Activated CD8-positive, alpha-beta T cell treated with anti-CD3 and anti-CD28 coated beads, Interleukin-2, amount 10 ng/mL, durations not matched to agents 7 days and 5 days (primary cell): ENCODE results near the gene FLT1. TPM values are rescaled to one million over a fixed set of nuclear protein-coding genes. Genes with fewer than 3 reads are reported as not detected.
A peak's percentile ranks its signal among the peaks of the same experiment; 100 is the strongest.

ENCODE experiments used
- ATAC-seq: fragments of 150-1000 bp; cut with Tn5 transposase; one replicate; pipeline ENCODE4 v1.10.0; 2021; ENCODE audit warnings: moderate library complexity
- CTCF ChIA-PET: fragments of 350-600 bp; sonication (Branson Sonifier 250); formaldehyde crosslinking; loops from one replicate; lab custom pipeline; 2021; ENCODE audit warnings: antibody characterized with exemption; lab: Charles Lee
- POLR2A ChIA-PET: fragments of 350-600 bp; sonication (Branson Sonifier 250); formaldehyde crosslinking; loops from one replicate; lab custom pipeline; 2021; ENCODE audit warnings: antibody characterized with exemption; lab: Charles Lee
- DNase-seq: peaks from one replicate; pipeline ENCODE4 v3.0.0-alpha.2; 2020
- H3K27ac Mint-ChIP-seq: one replicate; pipeline ENCODE4 v1.8.0; 2021; ENCODE audit warnings: mild to moderate bottlenecking, mixed read lengths
- H3K27me3 Mint-ChIP-seq: one replicate; pipeline ENCODE4 v1.8.0; 2021; ENCODE audit warnings: low read depth, mixed read lengths
- H3K36me3 Mint-ChIP-seq: one replicate; pipeline ENCODE4 v1.8.0; 2021; ENCODE audit warnings: low read depth, mixed read lengths
- H3K4me1 Mint-ChIP-seq: one replicate; pipeline ENCODE4 v1.8.0; 2021; ENCODE audit warnings: low read depth, mixed read lengths
- H3K4me3 Mint-ChIP-seq: one replicate; pipeline ENCODE4 v1.8.0; 2021; ENCODE audit warnings: mild to moderate bottlenecking, mixed read lengths
- H3K9me3 Mint-ChIP-seq: one replicate; pipeline ENCODE4 v1.8.0; 2022; ENCODE audit warnings: mixed read lengths; ENCODE audit not compliant: insufficient read depth
- total RNA-seq, 2 experiments: library from RNA; stranded (reverse); gene quantifications; one replicate each; pipeline ENCODE4 v1.2.3, GENCODE V29; 2021

The FLT1 gene
- total RNA-seq, 2 experiments from 2014 or later = 0.95 to 1.3 TPM

DNA sequence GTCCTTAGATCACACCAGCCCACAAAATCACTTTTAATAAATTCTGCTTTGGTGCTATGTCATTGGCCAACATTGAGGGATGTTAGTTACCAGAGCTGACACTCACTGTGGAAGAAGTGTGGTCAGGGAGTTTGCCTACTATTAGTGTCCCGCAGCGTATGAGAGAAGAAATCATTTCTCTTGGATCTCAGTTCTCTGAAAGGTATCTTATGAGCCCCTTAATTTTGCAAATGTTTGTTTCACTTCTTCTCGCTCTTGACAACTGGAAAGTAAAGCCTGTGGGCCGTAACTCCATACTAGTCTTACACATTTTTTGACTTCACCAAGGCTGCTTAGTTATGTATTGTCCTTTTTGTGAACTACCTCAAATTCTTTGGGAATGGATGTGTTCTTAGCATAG, 80.9 kb downstream of the FLT1 start:
- Mint-ChIP-seq H3K27ac (no peak overlapping the region), H3K27me3 (peaks cover 2% of the 10 kb centered on the region), H3K4me3 (no peak overlapping the region), H3K36me3 (no peaks in the 10 kb centered on the region), H3K4me1 (peaks cover 20% of the 10 kb centered on the region), H3K9me3 (no peaks in the 10 kb centered on the region)
- ChIA-PET CTCF (no interaction called here), POLR2A (no interaction called here)
- DNase-seq = no peak
- ATAC-seq = no peak

DNA sequence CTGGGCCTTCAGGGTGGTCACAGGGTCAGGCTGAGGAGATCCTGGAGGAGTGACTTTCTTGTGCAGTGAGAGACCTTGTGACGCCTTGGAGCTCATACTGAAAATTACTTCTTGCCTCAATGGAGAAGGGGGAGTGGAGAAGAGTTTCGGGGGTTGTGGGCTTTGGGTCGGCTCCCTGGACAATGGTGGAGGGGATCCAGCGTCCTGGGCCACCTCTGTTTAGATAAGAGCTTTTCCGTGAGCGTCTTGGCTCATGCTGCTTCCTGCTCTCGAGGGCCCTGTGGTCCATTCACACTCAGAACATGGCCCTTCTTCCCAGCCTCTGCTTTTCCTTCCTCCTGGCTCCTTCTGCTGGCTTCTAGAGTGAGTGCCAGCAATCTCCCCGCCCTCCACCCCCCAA, 81.9 kb downstream of the FLT1 start:
- Mint-ChIP-seq H3K9me3 (no peaks in the 10 kb centered on the region), H3K27ac (no peak overlapping the region), H3K27me3 (peaks cover 2% of the 10 kb centered on the region), H3K4me1 (peaks cover 29% of the 10 kb centered on the region), H3K4me3 (no peak overlapping the region), H3K36me3 (no peaks in the 10 kb centered on the region)
- no peak for ATAC-seq
- no peak for DNase-seq
- POLR2A ChIA-PET = no interaction called here
- CTCF ChIA-PET = no interaction called here

DNA sequence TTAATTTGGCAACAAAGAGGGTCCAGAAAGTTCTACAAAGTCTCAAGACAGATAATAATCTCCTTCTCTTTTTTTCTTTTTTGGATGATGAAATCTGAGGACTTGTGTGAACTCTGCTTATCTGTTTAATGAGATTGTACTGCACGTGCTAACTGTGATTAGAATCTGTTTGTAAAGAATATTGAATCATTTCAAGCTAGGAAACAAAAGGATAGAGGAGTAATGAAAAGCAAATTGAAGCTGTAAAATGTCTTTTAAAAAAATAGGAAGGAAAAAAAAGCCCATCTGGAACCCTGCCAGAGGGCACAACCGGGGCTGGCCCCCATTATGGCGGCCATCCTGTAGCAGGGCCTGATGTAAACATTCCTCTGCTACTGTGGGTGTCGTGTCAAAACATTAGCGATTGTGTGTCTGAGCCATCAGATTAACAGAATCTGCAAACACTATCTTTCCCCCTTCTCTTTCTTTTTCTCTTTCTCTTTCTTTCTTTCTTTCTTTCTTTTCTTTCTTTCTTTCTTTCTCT, 83.0 kb downstream of the FLT1 start:
- H3K4me1 Mint-ChIP-seq = peaks cover 29% of the 10 kb centered on the region
- H3K27me3 Mint-ChIP-seq = peaks cover 2% of the 10 kb centered on the region
- ATAC-seq = no peak
- H3K27ac Mint-ChIP-seq = no peak overlapping the region
- H3K4me3 Mint-ChIP-seq = no peak overlapping the region
- no peak for DNase-seq
- no peaks in the 10 kb centered on the region for H3K36me3 Mint-ChIP-seq
- H3K9me3 Mint-ChIP-seq = no peaks in the 10 kb centered on the region
- POLR2A ChIA-PET = no interaction called here
- CTCF ChIA-PET = no interaction called here

DNA sequence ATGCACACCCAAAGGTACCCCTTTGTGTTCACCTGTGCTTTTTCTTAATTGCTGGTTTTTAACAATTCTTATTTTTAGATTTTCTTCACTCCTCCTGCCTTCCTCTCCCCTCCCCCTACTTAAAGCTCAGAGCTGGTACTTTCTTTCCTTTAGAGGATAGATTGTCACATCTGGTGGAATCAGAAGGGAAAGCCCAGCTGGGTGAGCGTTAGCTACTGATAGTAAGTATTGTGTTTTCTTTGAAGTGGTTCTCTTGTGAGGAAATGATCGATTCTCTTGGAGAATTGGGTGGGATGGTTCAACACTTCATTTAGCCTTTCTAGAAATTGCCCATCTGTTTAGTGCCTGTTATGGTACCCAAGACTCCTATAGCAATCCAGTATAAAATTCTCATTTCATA, 84.8 kb downstream of the FLT1 start:
- no peaks in the 10 kb centered on the region for H3K36me3 Mint-ChIP-seq
- DNase-seq (no peak), ATAC-seq (no peak)
- H3K4me3 Mint-ChIP-seq = no peak overlapping the region
- ChIA-PET POLR2A (no interaction called here), CTCF (no interaction called here)
- H3K27me3 Mint-ChIP-seq = peaks cover 5% of the 10 kb centered on the region
- H3K27ac Mint-ChIP-seq = no peak overlapping the region
- no peaks in the 10 kb centered on the region for H3K9me3 Mint-ChIP-seq
- H3K4me1 Mint-ChIP-seq = peaks cover 21% of the 10 kb centered on the region

DNA sequence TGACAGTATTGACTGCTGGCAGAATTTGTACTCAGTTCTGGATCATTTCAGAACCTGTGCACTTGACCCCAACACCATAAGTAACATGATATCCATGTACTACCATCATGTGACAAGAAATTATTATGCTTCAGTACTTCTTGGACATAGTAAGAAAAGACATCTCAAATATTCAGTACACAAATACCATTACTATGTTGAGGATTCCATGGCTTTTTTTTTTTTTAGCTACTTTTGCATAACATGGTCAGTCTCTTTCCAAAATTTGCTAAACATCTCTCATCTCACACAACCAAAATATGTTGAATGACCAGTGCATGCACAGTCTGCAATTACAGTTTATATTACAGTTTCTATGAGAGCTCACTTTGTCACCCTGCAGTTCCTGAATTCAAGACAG, 85.3 kb downstream of the FLT1 start:
- H3K36me3 Mint-ChIP-seq = no peaks in the 10 kb centered on the region
- peaks cover 21% of the 10 kb centered on the region for H3K4me1 Mint-ChIP-seq
- no peak for DNase-seq
- ChIA-PET POLR2A (no interaction called here), CTCF (no interaction called here)
- H3K27me3 Mint-ChIP-seq = peaks cover 5% of the 10 kb centered on the region
- no peaks in the 10 kb centered on the region for H3K9me3 Mint-ChIP-seq
- H3K27ac Mint-ChIP-seq = no peak overlapping the region
- ATAC-seq = no peak
- no peak overlapping the region for H3K4me3 Mint-ChIP-seq

DNA sequence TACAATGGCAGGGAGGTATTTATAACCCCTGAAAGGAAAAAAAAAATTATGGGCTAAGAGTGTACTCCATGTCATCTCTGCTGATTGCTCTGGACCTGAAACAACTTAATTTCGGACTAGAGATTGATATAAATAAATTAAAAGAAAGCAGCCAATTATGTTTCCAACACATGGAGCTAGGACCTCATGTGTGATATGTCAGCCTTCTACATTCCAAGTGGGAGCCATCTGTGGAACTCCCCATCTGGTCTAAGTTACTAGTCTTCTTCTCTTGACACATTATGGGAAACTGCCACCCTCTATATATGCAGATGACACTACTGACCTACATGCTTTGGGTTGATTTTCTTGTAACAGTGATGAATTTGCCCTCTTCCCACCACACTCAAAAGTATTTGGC, 86.1 kb downstream of the FLT1 start:
- ATAC-seq (no peak), DNase-seq (no peak)
- no peak overlapping the region for H3K27ac Mint-ChIP-seq
- H3K9me3 Mint-ChIP-seq = no peaks in the 10 kb centered on the region
- peaks cover 21% of the 10 kb centered on the region for H3K4me1 Mint-ChIP-seq
- no peaks in the 10 kb centered on the region for H3K36me3 Mint-ChIP-seq
- ChIA-PET CTCF (interaction anchor here (1.3 kb wide), 1 partner anchor 9 kb away, joined by 3 read pairs; no protein-coding TSS in a partner anchor), POLR2A (no interaction called here)
- peaks cover 5% of the 10 kb centered on the region for H3K27me3 Mint-ChIP-seq
- H3K4me3 Mint-ChIP-seq = no peak overlapping the region

DNA sequence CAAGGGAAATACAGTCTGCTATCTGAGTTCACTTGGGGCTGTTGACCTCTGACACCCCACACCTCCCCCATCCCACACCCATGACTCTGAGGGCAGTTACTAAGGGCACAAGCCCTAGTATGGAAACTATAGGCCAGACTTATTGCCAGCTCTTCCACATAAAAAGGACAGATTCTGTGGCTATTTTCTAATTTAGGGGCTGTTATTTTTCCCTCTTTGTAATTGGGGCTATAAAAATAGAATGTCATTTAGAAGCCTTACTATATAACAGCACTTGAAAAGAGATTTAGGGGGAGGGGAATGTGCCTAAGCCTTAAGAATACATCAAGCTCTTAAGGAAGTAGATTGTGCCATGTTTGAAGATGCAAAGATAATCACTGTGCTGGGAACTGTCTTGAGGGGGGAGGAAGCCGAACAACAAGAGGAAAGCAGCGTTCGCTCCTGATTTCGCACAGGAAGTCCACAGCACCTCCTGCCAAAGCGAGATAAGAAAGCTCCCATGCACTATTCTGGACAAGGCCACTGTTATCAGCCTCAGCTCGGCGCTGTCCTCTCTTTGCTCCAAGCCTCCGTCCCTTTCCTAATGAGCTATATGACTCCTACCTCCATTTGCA, 86.6 kb downstream of the FLT1 start:
- Mint-ChIP-seq H3K36me3 (no peaks in the 10 kb centered on the region), H3K4me3 (no peak overlapping the region), H3K27me3 (peaks cover 5% of the 10 kb centered on the region), H3K4me1 (peaks cover 21% of the 10 kb centered on the region), H3K27ac (no peak overlapping the region), H3K9me3 (no peaks in the 10 kb centered on the region)
- ChIA-PET CTCF (interaction anchor here (1.3 kb wide), 1 partner anchor 9 kb away, joined by 3 read pairs; no protein-coding TSS in a partner anchor), POLR2A (no interaction called here)
- DNase-seq (no peak), ATAC-seq (no peak)

DNA sequence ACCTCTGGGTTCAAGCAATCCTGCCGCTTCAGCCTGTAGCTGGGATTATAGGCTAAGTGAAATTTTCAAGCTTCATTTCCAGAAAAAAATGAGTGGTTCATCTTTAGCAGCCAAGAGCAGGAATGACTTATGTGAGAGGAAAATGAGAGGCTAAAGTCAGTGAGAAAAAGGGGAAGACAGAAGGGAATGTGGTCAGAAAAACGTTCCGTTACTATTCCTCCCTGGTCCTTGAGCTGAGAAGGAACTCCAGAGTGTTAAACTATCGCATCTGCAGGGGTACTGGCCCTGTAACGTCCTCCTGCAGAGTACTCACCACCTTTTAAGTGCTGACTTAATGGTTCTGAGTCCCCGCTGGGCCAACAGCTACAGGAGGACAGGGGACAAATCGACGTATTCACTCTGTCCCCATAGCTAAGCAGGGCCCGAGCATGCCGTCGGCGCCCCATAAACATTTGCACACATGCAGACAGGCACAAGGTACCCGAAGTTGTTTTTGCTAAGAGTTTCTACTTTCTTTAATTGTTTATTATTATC, 88.1 kb downstream of the FLT1 start:
- DNase-seq = no peak
- peaks cover 5% of the 10 kb centered on the region for H3K27me3 Mint-ChIP-seq
- peaks cover 21% of the 10 kb centered on the region for H3K4me1 Mint-ChIP-seq
- no peak overlapping the region for H3K27ac Mint-ChIP-seq
- ChIA-PET POLR2A (no interaction called here), CTCF (interaction anchor here (0.6 kb wide), 1 partner anchor 83 kb away, joined by 3 read pairs; no protein-coding TSS in a partner anchor)
- no peak overlapping the region for H3K4me3 Mint-ChIP-seq
- no peaks in the 10 kb centered on the region for H3K9me3 Mint-ChIP-seq
- H3K36me3 Mint-ChIP-seq = no peaks in the 10 kb centered on the region
- no peak for ATAC-seq

DNA sequence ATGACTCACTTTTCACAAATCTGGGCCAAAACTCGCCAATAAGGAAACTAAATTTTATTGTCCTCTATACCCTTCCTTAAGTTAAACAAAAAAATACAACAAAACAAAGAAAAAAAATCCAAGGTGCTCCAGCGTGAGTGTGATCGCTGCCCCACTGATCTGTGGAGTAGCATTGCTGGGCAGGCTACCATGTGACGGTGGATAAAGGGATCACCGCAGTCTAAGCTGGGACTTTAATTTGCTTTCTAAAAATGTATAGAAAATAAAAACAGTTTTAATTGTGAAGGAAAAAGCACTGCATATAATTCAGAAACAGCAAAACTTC, 92.9 kb downstream of the FLT1 start:
- ChIA-PET CTCF (no interaction called here), POLR2A (no interaction called here)
- Mint-ChIP-seq H3K4me3 (no peak overlapping the region), H3K9me3 (no peaks in the 10 kb centered on the region), H3K36me3 (no peaks in the 10 kb centered on the region), H3K4me1 (no peaks in the 10 kb centered on the region), H3K27me3 (peaks cover 7% of the 10 kb centered on the region), H3K27ac (no peak overlapping the region)
- ATAC-seq (no peak), DNase-seq (no peak)

DNA sequence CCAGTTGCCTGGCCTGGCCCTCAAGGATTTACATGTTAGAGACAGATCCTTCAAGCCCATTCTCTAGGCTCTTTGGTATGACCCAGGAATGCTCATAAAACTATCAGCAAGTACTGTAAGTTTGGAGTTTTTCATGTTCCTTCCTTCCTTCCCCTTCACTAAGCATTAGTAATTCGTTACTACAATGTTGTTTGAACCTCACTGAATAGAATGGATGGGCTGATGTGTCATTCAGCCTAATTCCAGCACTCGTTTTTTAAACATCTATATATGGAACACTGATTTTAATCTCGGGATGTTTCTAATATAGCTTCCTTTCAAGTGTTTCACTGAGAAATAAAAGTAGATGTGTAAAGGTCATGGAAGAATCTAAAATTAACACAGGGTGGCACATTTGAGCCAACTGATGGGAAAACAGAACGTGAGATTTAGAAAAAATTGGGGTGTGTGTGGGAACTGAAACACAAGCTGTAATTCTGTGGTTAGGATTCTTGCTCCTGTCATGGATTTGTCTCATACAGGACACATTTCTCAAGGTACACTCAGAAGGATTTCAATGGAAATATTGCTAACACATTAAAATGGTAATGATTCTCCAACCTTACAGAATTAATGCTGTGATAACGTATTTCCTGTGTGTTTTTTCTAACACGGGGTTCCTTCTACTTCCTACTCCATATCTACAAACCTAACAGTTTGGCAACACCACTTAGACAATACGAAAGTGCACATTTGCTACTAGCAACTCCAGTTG, 93.4 kb downstream of the FLT1 start:
- DNase-seq (no peak), ATAC-seq (no peak)
- peaks cover 7% of the 10 kb centered on the region for H3K27me3 Mint-ChIP-seq
- H3K4me1 Mint-ChIP-seq = no peaks in the 10 kb centered on the region
- no peak overlapping the region for H3K4me3 Mint-ChIP-seq
- H3K27ac Mint-ChIP-seq = peak overlapping the region; percentile 44
- ChIA-PET POLR2A (no interaction called here), CTCF (no interaction called here)
- H3K36me3 Mint-ChIP-seq = no peaks in the 10 kb centered on the region
- H3K9me3 Mint-ChIP-seq = no peaks in the 10 kb centered on the region

DNA sequence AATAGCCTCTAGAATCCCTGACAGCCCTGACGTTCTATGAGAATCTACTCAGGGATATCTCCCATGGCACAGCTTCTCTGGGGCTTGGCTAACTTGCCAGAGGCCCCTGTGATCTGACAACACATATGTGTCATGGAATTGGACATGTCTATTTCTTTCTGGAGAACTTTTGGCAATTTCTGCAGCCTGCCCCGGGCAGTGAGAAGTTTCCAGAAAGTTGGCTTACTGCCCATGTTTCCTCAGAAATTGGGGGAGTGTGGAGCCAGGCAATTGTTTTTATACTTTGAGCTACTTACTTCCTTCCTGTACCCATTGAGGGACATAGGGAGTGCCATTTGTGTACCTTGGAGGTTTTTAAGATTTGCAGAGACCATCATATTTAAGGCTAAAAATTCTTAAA, 98.9 kb downstream of the FLT1 start:
- no peak overlapping the region for H3K27ac Mint-ChIP-seq
- peaks cover 4% of the 10 kb centered on the region for H3K4me1 Mint-ChIP-seq

DNA sequence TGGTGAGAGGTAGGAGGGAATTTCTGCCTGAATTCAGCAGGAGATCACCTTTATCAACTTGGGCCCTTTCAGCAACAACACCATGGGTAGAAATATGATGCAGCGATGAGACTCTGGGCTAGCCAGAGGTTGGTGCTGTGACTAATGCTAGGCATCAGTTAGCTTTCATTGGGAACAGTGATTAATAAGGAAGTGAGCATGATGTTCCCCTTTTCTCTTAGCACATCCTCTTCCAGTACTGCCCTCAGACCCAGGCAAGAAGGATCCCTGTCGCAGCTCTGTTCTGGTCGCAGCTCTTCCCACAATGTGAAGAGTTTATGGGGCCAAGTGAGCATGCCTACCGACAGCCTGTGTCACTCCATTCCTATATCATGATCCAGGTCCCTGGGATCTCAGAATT, 100.5 kb downstream of the FLT1 start:
- no peak overlapping the region for H3K27ac Mint-ChIP-seq
- no peaks in the 10 kb centered on the region for H3K9me3 Mint-ChIP-seq
- no peak for DNase-seq
- H3K27me3 Mint-ChIP-seq = peaks cover 6% of the 10 kb centered on the region
- CTCF ChIA-PET = no interaction called here
- H3K36me3 Mint-ChIP-seq = peaks cover 2% of the 10 kb centered on the region
- no peak for ATAC-seq
- POLR2A ChIA-PET = no interaction called here
- no peak overlapping the region for H3K4me3 Mint-ChIP-seq
- peaks cover 4% of the 10 kb centered on the region for H3K4me1 Mint-ChIP-seq

More for the DNA sequence above, 98.9 kb downstream of the FLT1 start:
- DNase-seq = no peak
- CTCF ChIA-PET = interaction anchor here (0.9 to 1.1 kb wide), 2 partner anchors 11 to 83 kb away, joined by 3 read pairs; no protein-coding TSS in a partner anchor
- ATAC-seq = no peak
- POLR2A ChIA-PET = interaction anchor here (0.6 kb wide), 1 partner anchor 275 kb away, joined by 3 read pairs; no protein-coding TSS in a partner anchor
- H3K9me3 Mint-ChIP-seq = no peaks in the 10 kb centered on the region
- no peaks in the 10 kb centered on the region for H3K36me3 Mint-ChIP-seq
- peaks cover 4% of the 10 kb centered on the region for H3K27me3 Mint-ChIP-seq
- H3K4me3 Mint-ChIP-seq = no peak overlapping the region
